Neural cell (in vitro differentiated cells): ENCODE results near the gene DNAH7.

Source experiments
- CTCF ChIP-seq: fragments of 450-650 bp; IDR thresholded peaks from 2 replicates; pipeline ENCODE4 v1.5.1; 2014; ENCODE audit warnings: antibody characterized with exemption, mild to moderate bottlenecking, moderate library complexity; ENCODE audit not compliant: poor library complexity, severe bottlenecking
- EP300 ChIP-seq: fragments of 450-650 bp; conservative IDR thresholded peaks from 2 replicates; pipeline ENCODE4 v1.6.1; 2014; ENCODE audit warnings: antibody characterized with exemption, mild to moderate bottlenecking, moderate library complexity; ENCODE audit not compliant: poor library complexity, severe bottlenecking
- EZH2 ChIP-seq: fragments of 200-600, 300-800 bp; shearing (Covaris generic), sonication (generic); IDR thresholded peaks from 2 replicates; pipeline ENCODE4 v1.6.1; 2014; ENCODE audit warnings: antibody characterized with exemption, low read length, borderline replicate concordance, mild to moderate bottlenecking; ENCODE audit not compliant: insufficient read depth, poor library complexity, severe bottlenecking
- POLR2AphosphoS5 ChIP-seq: IDR thresholded peaks from 2 replicates; pipeline ENCODE4 v1.6.1; 2012
- RAD21 ChIP-seq: fragments of 450-650 bp; conservative IDR thresholded peaks from 2 replicates; pipeline ENCODE4 v1.6.1; 2014; ENCODE audit warnings: antibody characterized with exemption, mild to moderate bottlenecking, moderate library complexity
- REST ChIP-seq: IDR thresholded peaks from 2 replicates; pipeline ENCODE4 v1.6.1; 2012; ENCODE audit warnings: borderline replicate concordance
- SMC3 ChIP-seq: fragments of 450-650 bp; conservative IDR thresholded peaks from 2 replicates; pipeline ENCODE4 v1.6.1; 2014; ENCODE audit warnings: antibody characterized with exemption, mild to moderate bottlenecking, moderate library complexity; ENCODE audit not compliant: poor library complexity
- TAF1 ChIP-seq: IDR thresholded peaks from 2 replicates; pipeline ENCODE4 v1.6.1; 2012; ENCODE audit warnings: low read depth

GRCh38 chr2:196074631-196075030 lies 6.0 kb upstream of the DNAH7 start:
- TF ChIP-seq CTCF, result no peak
- TF ChIP-seq SMC3, result no peak
- no peak for TF ChIP-seq POLR2AphosphoS5
- TF ChIP-seq RAD21, result no peak
- no peak for TF ChIP-seq EZH2
- TF ChIP-seq EP300, result no peak
- no peak for TF ChIP-seq TAF1
- TF ChIP-seq REST, result no peak
